Sigmoid colon (tissue), 7 donors: ENCODE results near the gene FUT2. TPM values are rescaled to one million over a fixed set of nuclear protein-coding genes. Genes with fewer than 3 reads are reported as not detected.

Source experiments
- DNase-seq: peaks from one replicate; pipeline ENCODE4 v3.0.0-alpha.2; 2019
- H3K27ac ChIP-seq, 4 donors: fragments of 200-600 bp; sonication (generic); one replicate each; pipeline ENCODE4 v1.5.1; 2016 to 2019; ENCODE audit warnings: mild to moderate bottlenecking in 1 of 4
- H3K27me3 ChIP-seq, 3 donors: fragments of 200-600 bp; sonication (generic); one replicate each; pipeline ENCODE4 v1.5.1; 2019; ENCODE audit warnings: mild to moderate bottlenecking in 1 of 3
- H3K36me3 ChIP-seq, 4 donors: fragments of 200-600 bp; sonication (generic); one replicate each; pipeline ENCODE4 v1.5.1; 2016 to 2019
- H3K4me1 ChIP-seq, 4 donors: fragments of 200-600 bp; sonication (generic); one replicate each; pipeline ENCODE4 v1.5.1; 2017 to 2019
- H3K4me3 ChIP-seq, 4 donors: fragments of 200-600 bp; sonication (generic); one replicate each; pipeline ENCODE4 v1.5.1; 2017 to 2019; ENCODE audit warnings: mild to moderate bottlenecking in 2 of 4, moderate library complexity in 1 of 4
- H3K9me3 ChIP-seq, 4 donors: fragments of 200-600 bp in 3 of 4; sonication (generic) in 3 of 4; one replicate each; pipeline versions ENCODE4 v1.5.1 to v1.6.1; 2013 to 2019
- CTCF ChIP-seq, 4 experiments: fragments of 450-650 bp in 3 of 4; fragments of 200-600 bp in 1 of 4; IDR thresholded peaks; one replicate each; pipeline ENCODE4 v1.5.1; 2016 to 2019; ENCODE audit warnings: antibody characterized with exemption in 4 of 4, mild to moderate bottlenecking in 3 of 4, moderate library complexity in 2 of 4
- EP300 ChIP-seq, 4 donors: sonication (generic); formaldehyde crosslinking; IDR thresholded peaks; one replicate each; pipeline ENCODE4 v1.6.1; 2017; ENCODE audit warnings: antibody characterized with exemption in 4 of 4
- POLR2A ChIP-seq, 2 donors: fragments of 450-650 bp; IDR thresholded peaks; one replicate each; pipeline ENCODE4 v1.6.1; 2016; ENCODE audit warnings: antibody characterized with exemption in 2 of 2, mild to moderate bottlenecking in 2 of 2, moderate library complexity in 2 of 2
- POLR2AphosphoS5 ChIP-seq, 4 donors: sonication (generic); formaldehyde crosslinking; IDR thresholded peaks; one replicate each; pipeline ENCODE4 v1.6.1; 2017; ENCODE audit warnings: antibody characterized with exemption in 4 of 4
- WGBS, 2 donors: extraction: QIAGEN DNeasy Blood & Tissue Kit; methylation state at CpG; one replicate each; pipeline ENCODE4 v1.1.7; 2013; 5-methylcytosine and 5-hydroxymethylcytosine counted together
- intact Hi-C: fragments of 100-400 bp; cut with DNase I; formaldehyde crosslinking; loops from one replicate; pipeline ENCODE4 v1.15.1; 2023
- polyA plus RNA-seq, 3 donors: library from polyadenylated mRNA; stranded (reverse); fragments of 200-250 nt; gene quantifications; one replicate each; pipeline ENCODE4 v1.2.3, GENCODE V29; 2013
- total RNA-seq, 4 donors: library from RNA; depleted of rRNA; stranded (reverse); fragments of >200 nt; gene quantifications; one replicate each; pipeline ENCODE4 v1.1.0, GENCODE V29; 2016
- donor health status: healthy with polysubstance abuse.
- donor health status: Bipolar disorder and iron deficiency.
- donor health status: healthy.

The FUT2 gene
- total and polyA plus RNA-seq, 7 donors = 37.2 to 62.7 (median 59.4) TPM; not detected in 4

DNA sequence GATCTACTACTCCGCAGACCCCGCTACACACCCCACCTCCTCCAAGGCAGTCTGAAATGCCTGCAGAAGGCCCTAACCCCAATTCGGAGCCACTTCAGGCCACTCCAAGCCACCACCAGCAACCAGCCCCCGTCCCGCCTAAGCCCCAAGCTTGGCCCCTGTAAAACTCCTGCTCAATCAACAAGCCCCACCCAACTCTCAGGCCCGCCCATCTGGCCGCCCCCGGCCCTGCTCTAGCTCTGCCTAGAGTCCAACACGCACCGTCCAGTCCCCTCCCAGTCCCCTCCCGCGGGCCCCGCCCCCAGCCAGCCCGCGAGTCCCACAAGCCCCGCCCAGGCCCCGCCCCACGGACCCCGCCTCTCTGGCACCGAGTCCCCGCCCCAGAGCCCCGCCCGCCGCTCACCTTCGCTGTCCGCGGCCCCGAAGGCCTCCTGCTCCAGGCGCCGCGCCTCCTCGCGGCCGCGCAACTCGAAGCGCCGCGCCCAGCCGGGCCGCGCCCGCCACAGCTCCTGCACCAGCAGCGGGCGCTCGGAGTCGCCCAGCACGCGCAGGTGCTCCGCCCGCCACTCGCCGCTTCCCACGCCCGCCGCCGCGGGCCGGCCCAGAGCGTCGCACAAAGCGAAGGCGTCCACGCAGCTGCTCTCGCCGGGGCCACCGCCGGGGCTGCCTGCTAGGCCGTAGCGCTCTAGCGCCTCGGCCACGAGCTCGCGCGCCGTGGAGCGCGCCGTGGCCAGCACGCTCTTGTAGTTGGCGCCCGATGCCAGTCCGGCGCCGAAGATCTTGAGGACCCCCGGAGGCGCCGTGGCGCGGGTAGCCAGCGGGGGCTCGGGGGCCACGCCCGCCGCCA, 43.0 kb downstream of the FUT2 start:
- TF ChIP-seq POLR2A (IDR thresholded peaks at IDR 0.05) (no peak), CTCF (IDR thresholded peaks at IDR 0.05) (peak in 1 of 4 experiments; percentile 40)
- H3K9me3 ChIP-seq = no peaks in the 10 kb centered on the region
- H3K4me1 ChIP-seq = peaks cover 0 to 15% (median 8%) of the 10 kb centered on the region in 4 donors
- peak overlapping the region; percentile 33 to 63 (median 48) for H3K4me3 ChIP-seq
- 2 to 4% methylated on average over 96 of the region's 96 CpGs for WGBS, 2 donors
- DNase-seq = peak; percentile 96
- H3K27me3 ChIP-seq = peaks cover 0 to 19% (median 0%) of the 10 kb centered on the region in 3 donors
- no peaks in the 10 kb centered on the region for H3K36me3 ChIP-seq
- H3K27ac ChIP-seq = peak overlapping the region; percentile 41 to 77 (median 64)
- intact Hi-C loops = loop anchor here (1.0 to 2.0 kb wide), 2 partner anchors 64 to 92 kb away; partner anchors contain the start of gene CA11

DNA sequence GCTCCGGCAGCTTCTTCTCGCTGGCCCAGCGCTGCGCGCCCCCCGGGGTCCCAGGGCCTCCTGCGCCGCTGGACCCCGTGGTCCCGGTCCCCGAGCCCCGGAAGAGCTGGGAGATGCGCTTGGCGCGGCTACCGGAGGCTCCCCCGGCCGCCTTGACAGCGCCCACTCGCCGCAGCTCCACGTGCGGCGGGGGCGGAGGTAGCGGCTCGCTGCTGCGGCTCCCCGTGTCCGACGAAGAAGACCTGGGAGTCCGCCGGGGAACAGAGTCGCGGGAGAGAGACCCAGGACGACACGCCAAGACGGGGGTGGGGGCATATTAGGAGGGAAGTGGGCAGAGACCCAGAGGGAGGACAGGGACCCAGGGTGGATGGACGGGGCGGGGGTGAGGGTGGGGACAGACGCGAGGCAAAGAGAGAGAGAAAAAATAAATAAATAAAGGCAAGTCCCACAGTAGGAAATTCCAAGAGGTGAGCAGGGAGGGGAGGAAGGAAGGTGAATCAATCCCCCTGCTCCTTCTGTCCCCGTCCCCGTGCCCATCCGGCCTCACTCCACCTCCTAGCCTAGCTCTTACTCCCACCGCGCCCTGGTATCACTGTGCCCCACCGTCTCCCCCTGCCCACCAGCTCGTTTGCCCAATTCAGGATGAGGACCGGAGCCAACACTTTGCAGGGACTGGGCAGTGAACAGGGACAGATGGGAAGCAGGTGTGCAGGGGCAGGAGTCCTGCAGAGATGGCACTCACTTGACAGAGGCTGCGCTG, 43.8 kb downstream of the FUT2 start:
- Histone ChIP-seq H3K9me3 (no peaks in the 10 kb centered on the region), H3K27me3 (peaks cover 0 to 19% (median 0%) of the 10 kb centered on the region in 3 donors), H3K27ac (peak overlapping the region; percentile 40 to 77 (median 52)), H3K4me3 (peak overlapping the region; percentile 33 to 63 (median 48)), H3K4me1 (peaks cover 0 to 15% (median 8%) of the 10 kb centered on the region in 4 donors), H3K36me3 (no peaks in the 10 kb centered on the region)
- no peak for DNase-seq
- WGBS, 2 donors = 10 to 19% methylated on average over 51 of the region's 51 CpGs
- intact Hi-C loops = loop anchor here (2.0 kb wide), 1 partner anchor 65 kb away; no protein-coding TSS in a partner anchor
- TF ChIP-seq EP300 (IDR thresholded peaks at IDR 0.05) (no peak), POLR2AphosphoS5 (IDR thresholded peaks at IDR 0.05) (no peak), POLR2A (IDR thresholded peaks at IDR 0.05) (no peak), CTCF (IDR thresholded peaks at IDR 0.05) (no peak)

DNA sequence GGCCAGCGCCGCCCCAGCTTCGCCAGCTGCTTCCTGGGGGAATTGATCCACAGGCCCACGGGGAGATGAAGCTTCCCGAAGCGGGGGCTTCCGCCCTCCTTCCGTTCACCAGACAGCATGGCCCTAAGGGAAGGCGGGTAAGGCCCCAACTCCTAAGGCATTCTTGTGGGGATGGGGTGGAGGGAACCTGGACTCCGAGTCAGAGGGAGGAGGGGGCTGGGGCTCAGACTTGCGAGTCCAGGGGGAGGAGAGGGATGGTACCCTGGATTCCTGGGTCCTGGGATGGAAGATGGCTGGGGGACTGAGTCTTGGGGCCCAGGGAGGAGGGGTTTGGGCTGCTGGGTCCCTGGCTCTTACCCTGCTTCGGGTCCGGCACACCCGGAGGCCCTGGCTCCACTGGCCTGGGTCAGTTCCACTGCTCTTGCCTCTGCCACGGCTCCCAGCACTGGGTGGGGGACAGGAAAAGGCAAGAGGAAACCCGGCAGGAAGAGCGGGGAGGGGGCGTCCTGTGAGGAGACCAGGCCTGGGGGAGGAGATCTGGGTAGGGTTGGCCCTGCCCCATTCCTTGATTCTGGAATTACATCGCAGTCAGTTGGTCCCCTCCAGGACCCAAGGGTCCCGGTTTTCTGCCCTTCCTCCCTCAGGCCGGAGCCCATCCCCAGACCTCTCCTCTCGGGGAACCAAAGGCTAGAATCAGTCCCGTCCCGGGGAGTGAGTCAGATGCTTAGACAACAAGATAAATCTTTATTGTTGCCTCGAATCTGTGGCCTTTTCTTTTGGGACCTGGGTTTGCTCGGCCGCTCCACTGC, 44.6 kb downstream of the FUT2 start, which contains the start of gene RASIP1:
RASIP1 (minus strand) TSS at position 447 of the 809 bp plus-strand sequence; CDS start at position 119, 328 bp downstream.
- Histone ChIP-seq H3K4me1 (peaks cover 0 to 15% (median 8%) of the 10 kb centered on the region in 4 donors), H3K4me3 (peak within 1 kb of the TSS; percentile 33 to 63 (median 48)), H3K27me3 (peaks cover 0 to 13% (median under 1%) of the 10 kb centered on the region in 3 donors), H3K27ac (peak within 1 kb of the TSS; percentile 44 to 77 (median 55)), H3K36me3 (no peaks in the 10 kb centered on the region), H3K9me3 (no peaks in the 10 kb centered on the region)
- no peak for DNase-seq
- TF ChIP-seq CTCF (IDR thresholded peaks at IDR 0.05) (no peak), POLR2AphosphoS5 (IDR thresholded peaks at IDR 0.05) (peak; percentile 28 to 62 (median 38))
- 49 to 53% methylated on average over 27 of the region's 27 CpGs for WGBS, 2 donors
- intact Hi-C loops = no loop called here
